HEK293 (cell line): ENCODE results near the gene TMOD2.

ENCODE experiments used
- ATF2 ChIP-seq: fragments of 450-650 bp; formaldehyde crosslinking; IDR thresholded peaks from 2 replicates; pipeline ENCODE4 v1.5.1; 2016; ENCODE audit warnings: missing biosample characterization, missing genetic modification characterization, low read depth
- CTCF ChIP-seq: fragments of 450-650 bp; formaldehyde crosslinking; IDR thresholded peaks from 2 replicates; pipeline ENCODE4 v1.5.1; 2016; ENCODE audit warnings: missing biosample characterization, missing genetic modification characterization
- REST ChIP-seq: fragments of 450-650 bp; formaldehyde crosslinking; IDR thresholded peaks from 2 replicates; pipeline ENCODE4 v1.5.1; 2016; ENCODE audit warnings: missing biosample characterization, missing genetic modification characterization
- YY1 ChIP-seq: fragments of 450-650 bp; formaldehyde crosslinking; IDR thresholded peaks from 2 replicates; pipeline ENCODE4 v1.5.1; 2018; ENCODE audit warnings: missing biosample characterization, missing genetic modification characterization
- ZNF114 ChIP-seq: fragments of 450-650 bp; formaldehyde crosslinking; IDR thresholded peaks from 2 replicates; pipeline ENCODE4 v1.5.0; 2017; ENCODE audit warnings: missing biosample characterization, missing genetic modification characterization
- ZNF292 ChIP-seq: fragments of 450-650 bp; formaldehyde crosslinking; IDR thresholded peaks from 2 replicates; pipeline ENCODE4 v1.5.1; 2016; ENCODE audit warnings: low read depth, missing biosample characterization, missing genetic modification characterization, borderline replicate concordance
- ZNF311 ChIP-seq: fragments of 450-650 bp; formaldehyde crosslinking; IDR thresholded peaks from 2 replicates; pipeline ENCODE4 v1.5.1; 2017; ENCODE audit warnings: missing biosample characterization, missing genetic modification characterization, borderline replicate concordance
- ZNF416 ChIP-seq: fragments of 450-650 bp; formaldehyde crosslinking; IDR thresholded peaks from 2 replicates; pipeline ENCODE4 v1.5.1; 2016; ENCODE audit warnings: missing biosample characterization, missing genetic modification characterization
- ZNF549 ChIP-seq: fragments of 450-650 bp; IDR thresholded peaks from 2 replicates; pipeline ENCODE4 v1.5.1; 2018; ENCODE audit warnings: missing biosample characterization, missing genetic modification characterization, mild to moderate bottlenecking, inconsistent platforms, moderate library complexity
- ZNF558 ChIP-seq: fragments of 450-650 bp; formaldehyde crosslinking; IDR thresholded peaks from 2 replicates; pipeline ENCODE4 v1.5.1; 2016; ENCODE audit warnings: missing biosample characterization, missing genetic modification characterization
- ZNF768 ChIP-seq: fragments of 450-650 bp; formaldehyde crosslinking; IDR thresholded peaks from 2 replicates; pipeline ENCODE4 v1.5.1; 2018; ENCODE audit warnings: missing biosample characterization, mild to moderate bottlenecking, missing genetic modification characterization

GRCh38 chr15:51803965-51804364 is 52.6 kb downstream of the TMOD2 start:
- TF ChIP-seq YY1 (no peak), CTCF (tag by site-specific recombination) (no peak), ZNF558 (tag by site-specific recombination) (no peak), ZNF311 (tag by site-specific recombination) (no peak), REST (no peak), ZNF549 (tag by site-specific recombination) (no peak), ZNF114 (tag by site-specific recombination) (no peak), ZNF292 (tag by site-specific recombination) (no peak), ZNF416 (no peak), ZNF768 (tag by site-specific recombination) (no peak), ATF2 (tag by site-specific recombination) (no peak)
